SK-N-SH (cell line): ENCODE data around the gene TM9SF4. TPM values are rescaled to one million over a fixed set of nuclear protein-coding genes. Genes with fewer than 3 reads are reported as not detected.

Experiments
- CTCF ChIA-PET: fragments of 300-600, 350-600 bp; formaldehyde crosslinking; extraction: SDS; loops from one replicate; lab custom pipeline; 2021; lab: Yijun Ruan, JAX
- POLR2A ChIA-PET: fragments of 350-600 bp; sonication (Branson Sonifier 250); formaldehyde crosslinking; extraction: SDS; loops from one replicate; lab custom pipeline; 2020; ENCODE audit warnings: antibody characterized with exemption, inconsistent platforms; lab: Yijun Ruan, JAX
- DNase-seq: peaks from one replicate; pipeline ENCODE4 v3.0.0; 2012
- H2AFZ ChIP-seq: fragments of 200-600 bp; sonication (generic); 2 replicates; pipeline ENCODE4 v1.8.1; 2016; ENCODE audit warnings: antibody characterized with exemption, mild to moderate bottlenecking, low read depth
- H3F3A ChIP-seq: fragments of 200-600 bp; sonication (generic); replicated peaks from 2 replicates; pipeline ENCODE3; 2016; ENCODE audit warnings: antibody characterized with exemption, mild to moderate bottlenecking; ENCODE audit not compliant: insufficient read depth
- H3K27ac ChIP-seq, 2 experiments: fragments of 200-500 bp in 1 of 2; fragments of 200-600 bp in 1 of 2; sonication (Bioruptor generic) in 1 of 2; sonication (generic), shearing (Covaris generic) in 1 of 2; 2 replicates each; pipeline versions ENCODE4 v1.5.1 to v1.6.1; 2014 to 2016; ENCODE audit warnings: low read depth in 2 of 2, inconsistent platforms in 1 of 2, low read length in 1 of 2, mild to moderate bottlenecking in 1 of 2, mixed read lengths in 1 of 2
- H3K27me3 ChIP-seq: fragments of 200-600 bp; sonication (generic), shearing (Covaris generic); 2 replicates; pipeline ENCODE4 v1.6.1; 2016; ENCODE audit warnings: mixed run types; ENCODE audit not compliant: insufficient read depth
- H3K36me3 ChIP-seq, 2 experiments: fragments of 200-500 bp in 1 of 2; fragments of 200-600 bp in 1 of 2; sonication (Bioruptor generic) in 1 of 2; sonication (generic) in 1 of 2; replicated peaks in 1 of 2; 2 replicates each; pipeline versions ENCODE3 to v1.5.1; 2014 to 2016; ENCODE audit warnings: low read length in 1 of 2, mild to moderate bottlenecking in 1 of 2; ENCODE audit not compliant: insufficient read depth in 2 of 2, control insufficient read depth in 1 of 2
- H3K4me1 ChIP-seq, 2 experiments: fragments of 200-500 bp in 1 of 2; fragments of 200-600 bp in 1 of 2; sonication (Bioruptor generic) in 1 of 2; sonication (generic), shearing (Covaris generic) in 1 of 2; 2 replicates each; pipeline versions ENCODE4 v1.5.1 to v1.6.1; 2014 to 2016; ENCODE audit warnings: low read depth in 1 of 2, low read length in 1 of 2, mixed run types in 1 of 2; ENCODE audit not compliant: insufficient read depth in 2 of 2, control insufficient read depth in 1 of 2
- H3K4me2 ChIP-seq: fragments of 200-600 bp; sonication (generic), shearing (Covaris generic); 2 replicates; pipeline ENCODE4 v1.6.1; 2017; ENCODE audit warnings: mixed run types
- H3K4me3 ChIP-seq, 2 experiments: fragments of 200-500 bp in 1 of 2; fragments of 200-600 bp in 1 of 2; sonication (Bioruptor generic) in 1 of 2; sonication (generic), shearing (Covaris generic) in 1 of 2; 2 replicates each; pipeline versions ENCODE4 v1.5.1 to v1.8.1; 2014 to 2016; ENCODE audit warnings: low read depth in 2 of 2, inconsistent platforms in 1 of 2, low read length in 1 of 2, mild to moderate bottlenecking in 1 of 2, mixed read lengths in 1 of 2, moderate library complexity in 1 of 2
- H3K79me2 ChIP-seq: fragments of 200-600 bp; sonication (generic); 2 replicates; pipeline ENCODE4 v1.8.1; 2017; ENCODE audit warnings: mild to moderate bottlenecking; ENCODE audit not compliant: insufficient read depth
- H3K9ac ChIP-seq: fragments of 200-600 bp; sonication (generic); 2 replicates; pipeline ENCODE4 v1.6.1; 2017; ENCODE audit warnings: mixed run types
- H3K9me2 ChIP-seq: fragments of 200-600 bp; sonication (generic); 2 replicates; pipeline ENCODE4 v1.6.1; 2017; ENCODE audit warnings: mixed run types
- H3K9me3 ChIP-seq: fragments of 200-600 bp; sonication (generic); 2 replicates; pipeline ENCODE4 v1.6.1; 2017; ENCODE audit warnings: mixed run types, mild to moderate bottlenecking, moderate library complexity
- H4K20me1 ChIP-seq: fragments of 200-600 bp; sonication (generic); 2 replicates; pipeline ENCODE4 v1.6.1; 2017; ENCODE audit warnings: mild to moderate bottlenecking, mixed run types; ENCODE audit not compliant: insufficient read depth
- CHD2 ChIP-seq: fragments of 150-350 bp; IDR thresholded peaks from 2 replicates; pipeline ENCODE4 v1.6.1; 2018; ENCODE audit warnings: low read length; ENCODE audit not compliant: partially characterized antibody
- ELF1 ChIP-seq: IDR thresholded peaks from 2 replicates; pipeline ENCODE4 v1.4.0; 2012
- EP300 ChIP-seq, 2 experiments: IDR thresholded peaks; 2 replicates each; pipeline versions ENCODE4 v1.4.0 to v1.6.1; 2012; ENCODE audit warnings: borderline replicate concordance in 1 of 2, low read depth in 1 of 2, low read length in 1 of 2
- EZH2phosphoT487 ChIP-seq: fragments of 200-600 bp; sonication (generic); IDR thresholded peaks from 2 replicates; pipeline ENCODE4 v1.6.1; 2017; ENCODE audit warnings: low read depth, mixed run types, mild to moderate bottlenecking, antibody characterized with exemption, moderate library complexity, borderline replicate concordance
- IRF3 ChIP-seq: fragments of 150-350 bp; IDR thresholded peaks from 2 replicates; pipeline ENCODE4 v1.6.1; 2016; ENCODE audit warnings: mild to moderate bottlenecking, low read depth, low read length
- MEF2A ChIP-seq: IDR thresholded peaks from 2 replicates; pipeline ENCODE4 v1.4.0; 2012; ENCODE audit warnings: low read depth, borderline replicate concordance
- MXI1 ChIP-seq: IDR thresholded peaks from 2 replicates; pipeline ENCODE4 v1.6.1; 2012; ENCODE audit warnings: mild to moderate bottlenecking, low read depth, low read length, improper control_type of control experiment
- NFIC ChIP-seq: IDR thresholded peaks from 2 replicates; pipeline ENCODE4 v1.4.0; 2012; ENCODE audit warnings: borderline replicate concordance
- RCOR1 ChIP-seq: fragments of 150-350 bp; IDR thresholded peaks from 2 replicates; pipeline ENCODE4 v1.6.1; 2017; ENCODE audit warnings: antibody characterized with exemption, low read length
- REST ChIP-seq: IDR thresholded peaks from 2 replicates; pipeline ENCODE4 v1.6.1; 2012; ENCODE audit warnings: mild to moderate bottlenecking, low read depth, low read length, moderate library complexity
- RFX5 ChIP-seq: IDR thresholded peaks from 2 replicates; pipeline ENCODE4 v1.6.1; 2012; ENCODE audit warnings: mild to moderate bottlenecking, improper control_type of control experiment, low read length
- RXRA ChIP-seq: IDR thresholded peaks from 2 replicates; pipeline ENCODE4 v1.4.0; 2012; ENCODE audit warnings: low read depth, mild to moderate bottlenecking, borderline replicate concordance
- SIN3A ChIP-seq: IDR thresholded peaks from 2 replicates; pipeline ENCODE4 v1.6.1; 2012; ENCODE audit warnings: low read depth, mild to moderate bottlenecking, low read length, moderate library complexity, borderline replicate concordance
- SMC3 ChIP-seq: IDR thresholded peaks from 2 replicates; pipeline ENCODE4 v1.6.1; 2012; ENCODE audit warnings: low read depth, low read length, improper control_type of control experiment
- TEAD4 ChIP-seq: IDR thresholded peaks from 2 replicates; pipeline ENCODE4 v1.4.0; 2012; ENCODE audit warnings: mild to moderate bottlenecking, borderline replicate concordance; ENCODE audit not compliant: insufficient read depth
- USF2 ChIP-seq: fragments of 150-350 bp; IDR thresholded peaks from 2 replicates; pipeline ENCODE4 v1.6.1; 2017; ENCODE audit warnings: antibody characterized with exemption, low read length, low read depth, borderline replicate concordance
- WGBS: methylation state at CpG from one replicate; pipeline ENCODE4 v1.1.6; 2017; ENCODE audit warnings: low lambda C conversion rate; 5-methylcytosine and 5-hydroxymethylcytosine counted together
- polyA plus RNA-seq, 3 experiments: library from polyadenylated mRNA; depleted of rRNA; stranded (reverse); fragments of >200 nt; gene quantifications; 2 replicates each; pipeline ENCODE4 v1.2.3, GENCODE V29; 2012
- TF ChIP-seq, protein P1 (sequence below): IDR thresholded peaks from 2 replicates; pipeline ENCODE4; 2012
- TF ChIP-seq, protein P2 (sequence below): IDR thresholded peaks from 2 replicates; pipeline ENCODE4 v1.4.0; 2012; ENCODE audit warnings: low read depth, borderline replicate concordance
- TF ChIP-seq, protein P3 (sequence below): IDR thresholded peaks from 2 replicates; pipeline ENCODE4 v1.4.0; 2012; ENCODE audit warnings: low read depth

The TM9SF4 gene
- polyA plus RNA-seq, 1 of the 3 experiments (the other 2 are of a cell fraction), result 61.0 TPM

DNA sequence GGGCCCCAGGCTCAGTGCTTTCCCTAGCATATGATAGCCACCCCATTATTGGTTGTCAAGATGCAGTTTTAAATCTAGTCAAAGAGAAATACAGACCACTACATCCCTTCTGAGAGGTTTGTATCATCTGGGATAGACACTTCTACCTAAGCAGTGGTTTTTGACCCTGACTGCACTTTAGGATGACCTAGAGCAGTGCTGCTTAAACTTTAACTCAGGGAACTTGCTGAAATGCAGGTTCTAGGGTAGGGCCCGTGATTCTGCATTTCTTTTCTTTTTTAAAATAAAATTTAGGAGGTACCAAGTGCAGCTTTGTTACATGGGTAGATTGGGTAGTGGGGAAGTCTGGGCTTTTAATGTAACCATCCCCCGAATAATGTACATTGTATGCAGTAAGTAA is 18.7 kb downstream of the TM9SF4 start:
- CTCF ChIA-PET, result interaction anchor here (1.2 kb wide), 1 partner anchor 36 kb away, joined by 3 read pairs; no protein-coding TSS in a partner anchor
- POLR2A ChIA-PET, result no interaction called here
- H2AFZ ChIP-seq, result no peak overlapping the region
- H3K36me3 ChIP-seq, result peaks cover 6 to 8% of the 10 kb centered on the region in 2 experiments
- 98% methylated on average over 2 of the region's 2 CpGs for WGBS
- H3K27ac ChIP-seq, result no peak overlapping the region
- no peak overlapping the region for H3K4me3 ChIP-seq
- peaks cover 79% of the 10 kb centered on the region for H4K20me1 ChIP-seq
- no peaks in the 10 kb centered on the region for H3K4me1 ChIP-seq
- H3K9me2 ChIP-seq, result no peaks in the 10 kb centered on the region
- H3K27me3 ChIP-seq, result no peaks in the 10 kb centered on the region
- H3F3A ChIP-seq, result no peaks in the 10 kb centered on the region
- no peak for TF ChIP-seq USF2
- TF ChIP-seq SMC3, result no peak
- TF ChIP-seq, protein P1, sequence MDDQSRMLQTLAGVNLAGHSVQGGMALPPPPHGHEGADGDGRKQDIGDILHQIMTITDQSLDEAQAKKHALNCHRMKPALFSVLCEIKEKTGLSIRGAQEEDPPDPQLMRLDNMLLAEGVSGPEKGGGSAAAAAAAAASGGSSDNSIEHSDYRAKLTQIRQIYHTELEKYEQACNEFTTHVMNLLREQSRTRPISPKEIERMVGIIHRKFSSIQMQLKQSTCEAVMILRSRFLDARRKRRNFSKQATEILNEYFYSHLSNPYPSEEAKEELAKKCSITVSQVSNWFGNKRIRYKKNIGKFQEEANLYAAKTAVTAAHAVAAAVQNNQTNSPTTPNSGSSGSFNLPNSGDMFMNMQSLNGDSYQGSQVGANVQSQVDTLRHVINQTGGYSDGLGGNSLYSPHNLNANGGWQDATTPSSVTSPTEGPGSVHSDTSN, result no peak
- no peak for TF ChIP-seq MEF2A
- no peak for TF ChIP-seq EZH2phosphoT487
- no peak for TF ChIP-seq ELF1
- no peak for TF ChIP-seq TEAD4
- TF ChIP-seq SIN3A, result no peak
- no peak for TF ChIP-seq EP300 (IDR thresholded peaks at IDR 0.05; ENCODE audit: borderline replicate concordance in 1 of 2, low read depth in 1 of 2, low read length in 1 of 2)
- no peak for TF ChIP-seq NFIC
- no peak for TF ChIP-seq RXRA
- TF ChIP-seq CHD2, result no peak
- TF ChIP-seq, protein P2, sequence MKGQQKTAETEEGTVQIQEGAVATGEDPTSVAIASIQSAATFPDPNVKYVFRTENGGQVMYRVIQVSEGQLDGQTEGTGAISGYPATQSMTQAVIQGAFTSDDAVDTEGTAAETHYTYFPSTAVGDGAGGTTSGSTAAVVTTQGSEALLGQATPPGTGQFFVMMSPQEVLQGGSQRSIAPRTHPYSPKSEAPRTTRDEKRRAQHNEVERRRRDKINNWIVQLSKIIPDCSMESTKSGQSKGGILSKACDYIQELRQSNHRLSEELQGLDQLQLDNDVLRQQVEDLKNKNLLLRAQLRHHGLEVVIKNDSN, result no peak
- TF ChIP-seq REST, result no peak
- no peak for TF ChIP-seq IRF3
- no peak for TF ChIP-seq RCOR1
- no peak for TF ChIP-seq MXI1
- TF ChIP-seq RFX5, result no peak
- TF ChIP-seq, protein P3, sequence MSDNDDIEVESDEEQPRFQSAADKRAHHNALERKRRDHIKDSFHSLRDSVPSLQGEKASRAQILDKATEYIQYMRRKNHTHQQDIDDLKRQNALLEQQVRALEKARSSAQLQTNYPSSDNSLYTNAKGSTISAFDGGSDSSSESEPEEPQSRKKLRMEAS, result no peak
- H3K79me2 ChIP-seq, result peaks cover 89% of the 10 kb centered on the region
- H3K9ac ChIP-seq, result no peak overlapping the region
- H3K4me2 ChIP-seq, result no peak overlapping the region
- no peaks in the 10 kb centered on the region for H3K9me3 ChIP-seq
- DNase-seq, result no peak
